ENCODE measurements around the gene THAP4. TPM values are rescaled to one million over a fixed set of nuclear protein-coding genes. Genes with fewer than 3 reads are reported as not detected.

The THAP4 gene
- total RNA-seq, 2 donors from 2014 or later: 44.4 to 59.0 TPM

- Histone ChIP-seq H3K27me3 (no peaks in the 10 kb centered on the region), H3K4me3 (no peak overlapping the region), H3K9me3 (no peaks in the 10 kb centered on the region), H3K36me3 (replicated peaks in 1 of 2; ENCODE audit: insufficient read depth in 1 of 2, low read depth in 2 of 2) (no peaks in the 10 kb centered on the region), H3K27ac (no peak overlapping the region), H3K4me1 (peaks cover 29% of the 10 kb centered on the region)
- no peak for ATAC-seq
- no peak for DNase-seq
- TF ChIP-seq POLR2A (IDR thresholded peaks at IDR 0.05): no peak
- TF ChIP-seq CTCF (IDR thresholded peaks at IDR 0.05): no peak
- intact Hi-C loops (cut with DNase I): no loop called here
Measured at GRCh38 chr2:241556746-241557145, 80.2 kb downstream of the THAP4 start.

- ATAC-seq: no peak
- DNase-seq: no peak
- H3K36me3 ChIP-seq (replicated peaks in 1 of 2; ENCODE audit: insufficient read depth in 1 of 2, low read depth in 2 of 2): no peaks in the 10 kb centered on the region
- TF ChIP-seq POLR2A (IDR thresholded peaks at IDR 0.05) (no peak), CTCF (IDR thresholded peaks at IDR 0.05) (no peak)
- H3K4me1 ChIP-seq: peaks cover 21% of the 10 kb centered on the region
- intact Hi-C loops (cut with DNase I): no loop called here
- no peak overlapping the region for H3K27ac ChIP-seq
- no peaks in the 10 kb centered on the region for H3K27me3 ChIP-seq
- H3K9me3 ChIP-seq: no peaks in the 10 kb centered on the region
- 55 to 72% methylated on average over 3 of the region's 3 CpGs for WGBS, 2 donors
- H3K4me3 ChIP-seq: no peak overlapping the region
Measured at GRCh38 chr2:241555711-241556110, 81.2 kb downstream of the THAP4 start.

- intact Hi-C loops (cut with DNase I): no loop called here
- no peak for TF ChIP-seq CTCF (IDR thresholded peaks at IDR 0.05)
- Histone ChIP-seq H3K4me1 (peaks cover 11% of the 10 kb centered on the region), H3K27me3 (no peaks in the 10 kb centered on the region), H3K9me3 (no peaks in the 10 kb centered on the region), H3K27ac (no peak overlapping the region), H3K4me3 (no peak overlapping the region), H3K36me3 (replicated peaks in 1 of 2; ENCODE audit: insufficient read depth in 1 of 2, low read depth in 2 of 2) (no peaks in the 10 kb centered on the region)
- DNase-seq (no peak), ATAC-seq (no peak)
- WGBS, 2 donors: 85 to 87% methylated on average over 4 to 6 of the region's 7 CpGs
Measured at GRCh38 chr2:241554610-241555322, 82.2 kb downstream of the THAP4 start.

GRCh38 chr2:241553981-241554380, 83.0 kb downstream of the THAP4 start:
- no peak for ATAC-seq
- no peak overlapping the region for H3K27ac ChIP-seq
- H3K36me3 ChIP-seq (replicated peaks in 1 of 2; ENCODE audit: insufficient read depth in 1 of 2, low read depth in 2 of 2): no peaks in the 10 kb centered on the region
- H3K4me1 ChIP-seq: peaks cover 7% of the 10 kb centered on the region
- no peaks in the 10 kb centered on the region for H3K9me3 ChIP-seq
- H3K27me3 ChIP-seq: no peaks in the 10 kb centered on the region
- no peak for DNase-seq
- WGBS, 2 donors: 65 to 73% methylated on average over 5 to 6 of the region's 6 CpGs
- no peak overlapping the region for H3K4me3 ChIP-seq
- TF ChIP-seq POLR2A (IDR thresholded peaks at IDR 0.05) (no peak), CTCF (IDR thresholded peaks at IDR 0.05) (no peak)
- intact Hi-C loops (cut with DNase I): no loop called here

- H3K27me3 ChIP-seq: no peaks in the 10 kb centered on the region
- peaks cover 5% of the 10 kb centered on the region for H3K4me1 ChIP-seq
- WGBS, 2 donors: 80 to 83% methylated on average over 10 to 12 of the region's 12 CpGs
Measured at GRCh38 chr2:241553512-241553830, 83.5 kb downstream of the THAP4 start.

More at GRCh38 chr2:241553512-241553830, 83.5 kb downstream of the THAP4 start:
- Histone ChIP-seq H3K36me3 (replicated peaks in 1 of 2; ENCODE audit: insufficient read depth in 1 of 2, low read depth in 2 of 2) (no peaks in the 10 kb centered on the region), H3K9me3 (no peaks in the 10 kb centered on the region), H3K4me3 (no peak overlapping the region), H3K27ac (no peak overlapping the region)
- DNase-seq: no peak
- TF ChIP-seq POLR2A (IDR thresholded peaks at IDR 0.05) (no peak), CTCF (IDR thresholded peaks at IDR 0.05) (no peak)
- no peak for ATAC-seq
- intact Hi-C loops (cut with DNase I): no loop called here

Measured in body of pancreas (tissue), 4 donors.